SK-N-SH (cell line): ENCODE measurements around the gene DENND2A. TPM values are rescaled to one million over a fixed set of nuclear protein-coding genes. Genes with fewer than 3 reads are reported as not detected.

ENCODE experiments used
- CTCF ChIA-PET: fragments of 300-600, 350-600 bp; formaldehyde crosslinking; extraction: SDS; loops from one replicate; lab custom pipeline; 2021; lab: Yijun Ruan, JAX
- POLR2A ChIA-PET: fragments of 350-600 bp; sonication (Branson Sonifier 250); formaldehyde crosslinking; extraction: SDS; loops from one replicate; lab custom pipeline; 2020; ENCODE audit warnings: antibody characterized with exemption, inconsistent platforms; lab: Yijun Ruan, JAX
- DNase-seq: peaks from one replicate; pipeline ENCODE4 v3.0.0; 2012
- H2AFZ ChIP-seq: fragments of 200-600 bp; sonication (generic); 2 replicates; pipeline ENCODE4 v1.8.1; 2016; ENCODE audit warnings: antibody characterized with exemption, mild to moderate bottlenecking, low read depth
- H3F3A ChIP-seq: fragments of 200-600 bp; sonication (generic); replicated peaks from 2 replicates; pipeline ENCODE3; 2016; ENCODE audit warnings: antibody characterized with exemption, mild to moderate bottlenecking; ENCODE audit not compliant: insufficient read depth
- H3K27ac ChIP-seq, 2 experiments: fragments of 200-500 bp in 1 of 2; fragments of 200-600 bp in 1 of 2; sonication (Bioruptor generic) in 1 of 2; sonication (generic), shearing (Covaris generic) in 1 of 2; 2 replicates each; pipeline versions ENCODE4 v1.5.1 to v1.6.1; 2014 to 2016; ENCODE audit warnings: low read depth in 2 of 2, inconsistent platforms in 1 of 2, low read length in 1 of 2, mild to moderate bottlenecking in 1 of 2, mixed read lengths in 1 of 2
- H3K27me3 ChIP-seq: fragments of 200-600 bp; sonication (generic), shearing (Covaris generic); 2 replicates; pipeline ENCODE4 v1.6.1; 2016; ENCODE audit warnings: mixed run types; ENCODE audit not compliant: insufficient read depth
- H3K36me3 ChIP-seq, 2 experiments: fragments of 200-500 bp in 1 of 2; fragments of 200-600 bp in 1 of 2; sonication (Bioruptor generic) in 1 of 2; sonication (generic) in 1 of 2; replicated peaks in 1 of 2; 2 replicates each; pipeline versions ENCODE3 to v1.5.1; 2014 to 2016; ENCODE audit warnings: low read length in 1 of 2, mild to moderate bottlenecking in 1 of 2; ENCODE audit not compliant: insufficient read depth in 2 of 2, control insufficient read depth in 1 of 2
- H3K4me1 ChIP-seq, 2 experiments: fragments of 200-500 bp in 1 of 2; fragments of 200-600 bp in 1 of 2; sonication (Bioruptor generic) in 1 of 2; sonication (generic), shearing (Covaris generic) in 1 of 2; 2 replicates each; pipeline versions ENCODE4 v1.5.1 to v1.6.1; 2014 to 2016; ENCODE audit warnings: low read depth in 1 of 2, low read length in 1 of 2, mixed run types in 1 of 2; ENCODE audit not compliant: insufficient read depth in 2 of 2, control insufficient read depth in 1 of 2
- H3K4me2 ChIP-seq: fragments of 200-600 bp; sonication (generic), shearing (Covaris generic); 2 replicates; pipeline ENCODE4 v1.6.1; 2017; ENCODE audit warnings: mixed run types
- H3K4me3 ChIP-seq, 2 experiments: fragments of 200-500 bp in 1 of 2; fragments of 200-600 bp in 1 of 2; sonication (Bioruptor generic) in 1 of 2; sonication (generic), shearing (Covaris generic) in 1 of 2; 2 replicates each; pipeline versions ENCODE4 v1.5.1 to v1.8.1; 2014 to 2016; ENCODE audit warnings: low read depth in 2 of 2, inconsistent platforms in 1 of 2, low read length in 1 of 2, mild to moderate bottlenecking in 1 of 2, mixed read lengths in 1 of 2, moderate library complexity in 1 of 2
- H3K79me2 ChIP-seq: fragments of 200-600 bp; sonication (generic); 2 replicates; pipeline ENCODE4 v1.8.1; 2017; ENCODE audit warnings: mild to moderate bottlenecking; ENCODE audit not compliant: insufficient read depth
- H3K9ac ChIP-seq: fragments of 200-600 bp; sonication (generic); 2 replicates; pipeline ENCODE4 v1.6.1; 2017; ENCODE audit warnings: mixed run types
- H3K9me2 ChIP-seq: fragments of 200-600 bp; sonication (generic); 2 replicates; pipeline ENCODE4 v1.6.1; 2017; ENCODE audit warnings: mixed run types
- H3K9me3 ChIP-seq: fragments of 200-600 bp; sonication (generic); 2 replicates; pipeline ENCODE4 v1.6.1; 2017; ENCODE audit warnings: mixed run types, mild to moderate bottlenecking, moderate library complexity
- H4K20me1 ChIP-seq: fragments of 200-600 bp; sonication (generic); 2 replicates; pipeline ENCODE4 v1.6.1; 2017; ENCODE audit warnings: mild to moderate bottlenecking, mixed run types; ENCODE audit not compliant: insufficient read depth
- CTCF ChIP-seq: fragments of 200-600 bp; sonication (generic); IDR thresholded peaks from 2 replicates; pipeline ENCODE4 v1.6.1; 2017; ENCODE audit warnings: antibody characterized with exemption, mild to moderate bottlenecking, moderate library complexity
- ELF1 ChIP-seq: IDR thresholded peaks from 2 replicates; pipeline ENCODE4 v1.4.0; 2012
- EZH2phosphoT487 ChIP-seq: fragments of 200-600 bp; sonication (generic); IDR thresholded peaks from 2 replicates; pipeline ENCODE4 v1.6.1; 2017; ENCODE audit warnings: low read depth, mixed run types, mild to moderate bottlenecking, antibody characterized with exemption, moderate library complexity, borderline replicate concordance
- FOSL2 ChIP-seq: IDR thresholded peaks from 2 replicates; pipeline ENCODE4 v1.4.0; 2012; ENCODE audit warnings: low read depth, mild to moderate bottlenecking, moderate library complexity, borderline replicate concordance
- FOXM1 ChIP-seq: IDR thresholded peaks from 2 replicates; pipeline ENCODE4 v1.4.0; 2012; ENCODE audit warnings: low read depth, mild to moderate bottlenecking
- GABPA ChIP-seq: IDR thresholded peaks from 2 replicates; pipeline ENCODE4 v1.4.0; 2012; ENCODE audit warnings: low read depth, mild to moderate bottlenecking
- JUND ChIP-seq: IDR thresholded peaks from 2 replicates; pipeline ENCODE4 v1.4.0; 2012
- MAX ChIP-seq: IDR thresholded peaks from 2 replicates; pipeline ENCODE4 v1.4.0; 2012; ENCODE audit warnings: low read depth
- MEF2A ChIP-seq: IDR thresholded peaks from 2 replicates; pipeline ENCODE4 v1.4.0; 2012; ENCODE audit warnings: low read depth, borderline replicate concordance
- MXI1 ChIP-seq: IDR thresholded peaks from 2 replicates; pipeline ENCODE4 v1.6.1; 2012; ENCODE audit warnings: mild to moderate bottlenecking, low read depth, low read length, improper control_type of control experiment
- NFIC ChIP-seq: IDR thresholded peaks from 2 replicates; pipeline ENCODE4 v1.4.0; 2012; ENCODE audit warnings: borderline replicate concordance
- NRF1 ChIP-seq: IDR thresholded peaks from 2 replicates; pipeline ENCODE4 v1.6.1; 2012; ENCODE audit warnings: low read depth, mild to moderate bottlenecking, low read length
- PBX3 ChIP-seq: IDR thresholded peaks from 2 replicates; pipeline ENCODE4; 2012
- RAD21 ChIP-seq: IDR thresholded peaks from 2 replicates; pipeline ENCODE4 v1.6.1; 2012; ENCODE audit warnings: mild to moderate bottlenecking, low read length
- RFX5 ChIP-seq: IDR thresholded peaks from 2 replicates; pipeline ENCODE4 v1.6.1; 2012; ENCODE audit warnings: mild to moderate bottlenecking, improper control_type of control experiment, low read length
- SIN3A ChIP-seq: IDR thresholded peaks from 2 replicates; pipeline ENCODE4 v1.6.1; 2012; ENCODE audit warnings: low read depth, mild to moderate bottlenecking, low read length, moderate library complexity, borderline replicate concordance
- SMC3 ChIP-seq: IDR thresholded peaks from 2 replicates; pipeline ENCODE4 v1.6.1; 2012; ENCODE audit warnings: low read depth, low read length, improper control_type of control experiment
- TEAD4 ChIP-seq: IDR thresholded peaks from 2 replicates; pipeline ENCODE4 v1.4.0; 2012; ENCODE audit warnings: mild to moderate bottlenecking, borderline replicate concordance; ENCODE audit not compliant: insufficient read depth
- YY1 ChIP-seq: IDR thresholded peaks from 2 replicates; pipeline ENCODE4 v1.4.0; 2012; ENCODE audit warnings: low read depth, mild to moderate bottlenecking
- WGBS: methylation state at CpG from one replicate; pipeline ENCODE4 v1.1.6; 2017; ENCODE audit warnings: low lambda C conversion rate; 5-methylcytosine and 5-hydroxymethylcytosine counted together
- polyA plus RNA-seq, 3 experiments: library from polyadenylated mRNA; depleted of rRNA; stranded (reverse); fragments of >200 nt; gene quantifications; 2 replicates each; pipeline ENCODE4 v1.2.3, GENCODE V29; 2012

DENND2A gene
- polyA plus RNA-seq, 1 of the 3 experiments (the other 2 are of a cell fraction) = 3.5 TPM

DNA sequence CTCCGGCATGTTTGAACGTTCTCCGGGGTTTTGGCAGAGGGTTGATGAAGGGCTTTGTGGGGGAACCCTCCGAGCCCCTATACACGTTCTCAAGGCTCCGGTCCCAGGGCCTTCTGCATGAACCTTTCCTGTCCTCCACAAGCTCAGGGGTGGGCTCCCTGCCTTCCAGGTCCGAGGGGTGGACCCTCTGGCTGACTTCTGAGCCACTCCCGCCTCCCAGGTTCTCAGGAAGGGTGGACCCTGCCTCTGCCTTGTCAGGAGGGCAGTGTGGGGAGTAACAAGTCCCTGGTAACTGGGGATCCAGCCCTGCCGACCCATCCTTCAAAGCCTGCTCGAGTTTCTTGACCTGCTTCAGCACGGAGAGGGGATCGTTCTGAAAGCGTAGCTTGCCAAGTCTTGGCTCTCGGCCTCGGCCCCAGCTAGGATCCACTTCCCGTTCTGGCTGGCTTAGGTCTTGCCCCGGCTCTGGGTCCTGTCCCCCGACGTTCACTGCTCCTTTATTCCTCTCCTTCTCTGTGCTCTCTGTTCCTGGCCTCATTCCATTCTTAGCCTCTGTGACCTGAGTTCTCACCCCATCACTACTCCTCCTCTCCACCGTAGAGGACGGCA, 38.9 kb downstream of the DENND2A start:
- 90% methylated on average over 20 of the region's 21 CpGs for WGBS
- TF ChIP-seq MAX = no peak
- TF ChIP-seq SIN3A = no peak
- no peak for TF ChIP-seq TEAD4
- TF ChIP-seq JUND = no peak
- TF ChIP-seq EZH2phosphoT487 = no peak
- TF ChIP-seq NRF1 = no peak
- TF ChIP-seq MXI1 = no peak
- TF ChIP-seq SMC3 = no peak
- no peak for TF ChIP-seq ELF1
- no peak for TF ChIP-seq FOXM1
- no peak for TF ChIP-seq RFX5
- no peak for TF ChIP-seq YY1
- TF ChIP-seq RAD21 = no peak
- no peak for TF ChIP-seq PBX3
- TF ChIP-seq CTCF = no peak
- no peak for TF ChIP-seq GABPA
- TF ChIP-seq FOSL2 = no peak
- Histone ChIP-seq H3F3A (no peaks in the 10 kb centered on the region), H3K9me2 (no peaks in the 10 kb centered on the region), H3K9ac (no peak overlapping the region), H3K36me3 (no peaks in the 10 kb centered on the region), H3K4me2 (no peak overlapping the region), H3K4me3 (no peak overlapping the region), H3K9me3 (no peaks in the 10 kb centered on the region), H4K20me1 (no peaks in the 10 kb centered on the region), H3K27me3 (no peaks in the 10 kb centered on the region), H3K27ac (no peak overlapping the region), H2AFZ (no peak overlapping the region), H3K79me2 (no peaks in the 10 kb centered on the region), H3K4me1 (no peaks in the 10 kb centered on the region)
- no peak for DNase-seq
- ChIA-PET POLR2A (no interaction called here), CTCF (interaction anchor here (1.5 kb wide), 1 partner anchor 84 kb away, joined by 3 read pairs; no protein-coding TSS in a partner anchor)

- no peak overlapping the region for H3K9ac ChIP-seq
- TF ChIP-seq EZH2phosphoT487 (no peak), NFIC (no peak), FOXM1 (no peak), JUND (no peak), YY1 (no peak), RFX5 (no peak), MEF2A (no peak), PBX3 (no peak)
- H2AFZ ChIP-seq = no peak overlapping the region
- 74% methylated on average over 3 of the region's 3 CpGs for WGBS
- H3K9me3 ChIP-seq = no peaks in the 10 kb centered on the region
- H3K4me3 ChIP-seq = no peak overlapping the region
- POLR2A ChIA-PET = no interaction called here
- H3K79me2 ChIP-seq = no peaks in the 10 kb centered on the region
- no peaks in the 10 kb centered on the region for H3K36me3 ChIP-seq
- no peaks in the 10 kb centered on the region for H3K27me3 ChIP-seq
- no peaks in the 10 kb centered on the region for H3K4me1 ChIP-seq
- H3K9me2 ChIP-seq = no peaks in the 10 kb centered on the region
- no peak for DNase-seq
- CTCF ChIA-PET = interaction anchor here (1.5 kb wide), 1 partner anchor 82 kb away, joined by 3 read pairs; no protein-coding TSS in a partner anchor
- H3K4me2 ChIP-seq = no peak overlapping the region
- no peak overlapping the region for H3K27ac ChIP-seq
- no peaks in the 10 kb centered on the region for H4K20me1 ChIP-seq
- no peaks in the 10 kb centered on the region for H3F3A ChIP-seq
Measured at GRCh38 chr7:140600341-140600740, 40.3 kb downstream of the DENND2A start.
